GM10248 (cell line): ENCODE data around the gene CRIP2.

ENCODE experiments used
- CTCF ChIA-PET: fragments of 300-600 bp; sonication (Branson Sonifier 250); formaldehyde crosslinking; extraction: SDS; loops from one replicate; lab custom pipeline; 2021; ENCODE audit warnings: antibody characterized with exemption; lab: Yijun Ruan, JAX
- POLR2A ChIA-PET: fragments of 350-650 bp; sonication (Branson Sonifier 250); formaldehyde crosslinking; extraction: SDS; loops from one replicate; lab custom pipeline; 2020; ENCODE audit warnings: antibody characterized with exemption; lab: Yijun Ruan, JAX
- DNase-seq: peaks from one replicate; pipeline ENCODE4 v3.0.0; 2012; ENCODE audit errors: extremely low spot score
- CTCF ChIP-seq: IDR thresholded peaks from 2 replicates; pipeline ENCODE4 v1.5.1; 2012; ENCODE audit warnings: mild to moderate bottlenecking, low read depth; ENCODE audit errors: extremely low read depth, missing control alignments, control extremely low read depth

Gene CRIP2

GRCh38 chr14:105500036-105500725 lies 25.6 kb downstream of the CRIP2 start:
- TF ChIP-seq CTCF: no peak
- POLR2A ChIA-PET: no interaction called here
- CTCF ChIA-PET: interaction anchor here (1.1 to 1.4 kb wide), 4 partner anchors 10 to 922 kb away, joined by 3 to 4 read pairs (median 4); no protein-coding TSS in a partner anchor
- no peak for DNase-seq

GRCh38 chr14:105500726-105501101 lies 26.1 kb downstream of the CRIP2 start:
- no peak for TF ChIP-seq CTCF
- CTCF ChIA-PET: interaction anchor here (1.1 to 1.4 kb wide), 3 partner anchors 11 to 922 kb away, joined by 3 to 4 read pairs (median 4); no protein-coding TSS in a partner anchor
- POLR2A ChIA-PET: no interaction called here
- DNase-seq: no peak

GRCh38 chr14:105501504-105502291 lies 27.1 kb downstream of the CRIP2 start:
- ChIA-PET POLR2A (no interaction called here), CTCF (interaction anchor here (0.9 to 1.4 kb wide), 4 partner anchors 12 to 921 kb away, joined by 3 to 4 read pairs (median 4); no protein-coding TSS in a partner anchor)
- no peak for TF ChIP-seq CTCF
- DNase-seq: no peak

- TF ChIP-seq CTCF: no peak
- ChIA-PET POLR2A (no interaction called here), CTCF (no interaction called here)
- no peak for DNase-seq
Measured at GRCh38 chr14:105502446-105503295, 28.1 kb downstream of the CRIP2 start.

- ChIA-PET CTCF (no interaction called here), POLR2A (no interaction called here)
- DNase-seq: no peak
- no peak for TF ChIP-seq CTCF
Measured at GRCh38 chr14:105503296-105503640, 28.6 kb downstream of the CRIP2 start.
